HG02973 (cell line): ENCODE results near the gene ITPKB.

Experiments
- ATAC-seq: cut with Tn5 transposase; IDR thresholded peaks from one replicate; pipeline ENCODE4 v1.9.1; 2021; ENCODE audit warnings: moderate library complexity; ENCODE audit not compliant: unreplicated experiment

ITPKB gene

DNA sequence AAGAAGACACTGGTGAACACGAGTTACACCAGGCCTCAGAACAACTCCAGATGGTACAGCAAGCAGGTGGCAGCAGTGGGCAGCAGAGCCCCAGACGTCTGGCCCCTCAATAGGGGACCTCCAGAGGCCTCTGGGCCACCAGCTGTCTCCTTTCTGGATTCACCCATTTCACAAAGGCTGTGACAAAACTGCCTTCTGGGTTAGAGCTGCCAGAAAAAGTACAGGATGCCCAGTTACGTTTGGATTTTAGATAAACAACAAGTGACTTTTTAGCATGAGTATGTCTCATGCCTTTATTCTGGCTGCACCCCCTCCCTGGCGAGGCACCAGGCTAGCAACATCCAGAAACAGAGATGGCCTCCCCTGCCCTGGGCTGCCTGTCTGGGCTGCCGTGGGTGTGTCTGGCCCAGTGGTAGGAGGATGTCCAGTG is 30.1 kb downstream of the ITPKB start:
- ATAC-seq: no peak

DNA sequence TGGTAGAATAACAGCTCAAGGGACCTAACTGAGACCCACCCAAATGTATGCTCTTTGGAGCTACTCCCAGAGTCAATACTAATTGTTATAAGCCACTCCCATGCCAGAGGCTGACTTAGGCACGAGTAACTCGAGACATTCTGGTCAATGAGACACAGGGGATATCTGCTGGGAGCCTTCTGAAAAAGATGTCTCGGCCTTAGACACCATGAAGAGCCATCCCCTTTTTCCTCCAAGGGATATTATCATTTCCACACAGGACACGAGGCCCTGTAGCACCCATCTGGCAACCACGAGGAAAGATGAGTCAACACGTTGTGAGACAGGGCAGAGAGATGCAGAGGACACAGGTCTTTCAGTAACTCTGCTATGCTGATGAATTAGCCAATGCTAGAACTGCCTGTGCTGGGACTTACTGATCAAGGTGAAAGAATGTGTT is 30.7 kb downstream of the ITPKB start:
- no peak for ATAC-seq

- no peak for ATAC-seq
These were observed 32.4 kb downstream of the ITPKB start for GRCh38 chr1:226706684-226707083.

- ATAC-seq: no peak
These were observed 34.7 kb downstream of the ITPKB start for GRCh38 chr1:226704169-226704937.

- ATAC-seq: peak; percentile 79
These were observed 35.9 kb downstream of the ITPKB start for GRCh38 chr1:226702957-226703831.

GRCh38 chr1:226702318-226702956 is 36.6 kb downstream of the ITPKB start:
- ATAC-seq: no peak

GRCh38 chr1:226700861-226701260 is 38.2 kb downstream of the ITPKB start:
- ATAC-seq: no peak

DNA sequence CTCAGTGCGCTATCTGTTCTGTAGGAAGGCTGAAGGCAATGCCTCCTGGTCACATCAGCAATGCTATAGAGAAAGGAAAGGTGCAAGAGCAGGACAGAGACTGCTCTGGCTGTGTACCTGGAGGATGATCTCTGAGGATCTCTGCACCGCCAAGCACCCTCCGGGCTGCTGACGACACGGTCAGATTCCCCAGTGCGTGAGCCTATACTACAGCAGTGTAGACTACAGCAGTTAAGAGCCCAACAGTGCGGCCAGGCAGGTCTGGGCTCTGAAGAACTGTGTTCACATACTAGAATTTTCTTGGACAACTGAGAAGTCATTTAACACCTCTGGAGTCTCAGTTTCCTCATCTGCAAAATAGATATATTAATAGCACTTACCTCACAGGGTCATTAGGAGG is 39.9 kb downstream of the ITPKB start:
- ATAC-seq: no peak

DNA sequence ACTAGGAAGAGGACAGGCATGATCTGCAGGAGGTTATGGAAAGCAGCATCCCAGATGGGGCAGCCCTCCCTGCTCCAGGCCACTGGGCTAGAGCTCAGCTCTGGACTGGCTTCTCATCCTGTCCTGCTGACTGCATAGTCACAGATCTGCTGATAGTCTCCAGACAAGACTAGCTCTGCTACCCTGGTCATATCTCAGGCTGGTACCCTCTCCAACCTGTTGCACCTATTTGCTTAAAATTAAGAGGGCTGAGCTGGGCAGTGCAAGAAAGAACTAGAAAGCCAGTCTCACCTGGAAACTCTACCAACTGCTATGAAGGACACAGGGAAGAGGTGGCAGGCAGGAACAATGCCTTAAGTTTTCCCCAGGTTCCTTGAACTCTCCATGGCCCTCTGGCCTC is 40.4 kb downstream of the ITPKB start:
- no peak for ATAC-seq

- no peak for ATAC-seq
These were observed 41.0 kb downstream of the ITPKB start for GRCh38 chr1:226697929-226698544.

DNA sequence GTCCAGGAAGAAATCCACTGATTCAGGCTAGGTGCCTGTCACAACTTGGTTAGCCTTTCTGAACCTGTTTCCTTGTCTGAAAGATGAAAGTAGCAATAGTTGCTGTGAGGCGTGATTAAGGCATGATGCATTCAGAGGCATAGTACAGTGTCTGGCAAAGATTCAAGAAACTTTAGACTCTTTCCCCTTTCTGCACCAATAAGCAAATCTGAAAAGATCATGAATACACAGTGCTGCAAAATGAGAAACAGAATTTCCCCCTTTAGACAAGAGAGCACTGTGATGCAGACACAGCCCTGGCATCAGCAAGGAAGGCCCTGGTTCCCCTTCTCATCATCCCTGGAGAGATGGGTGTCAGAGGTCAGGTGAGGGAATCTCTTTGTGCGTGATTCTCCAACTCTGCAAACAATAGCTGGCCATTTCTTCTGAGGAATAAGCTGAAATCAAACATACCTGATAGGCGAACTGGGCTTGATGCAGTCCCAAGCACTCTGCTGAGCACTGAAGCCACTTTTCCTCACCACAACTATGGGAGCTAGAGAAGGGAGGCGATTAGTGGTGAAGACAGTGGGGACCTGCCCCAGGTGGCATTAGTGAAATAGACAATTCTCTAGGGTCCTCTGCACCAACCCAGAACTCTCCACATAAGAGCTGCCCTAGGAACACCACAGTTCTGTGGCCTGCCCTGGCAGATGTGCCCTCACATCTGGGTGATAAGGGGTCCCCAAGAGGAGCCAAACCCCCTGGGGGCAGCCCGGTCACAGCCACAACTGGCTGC is 41.7 kb downstream of the ITPKB start:
- no peak for ATAC-seq

DNA sequence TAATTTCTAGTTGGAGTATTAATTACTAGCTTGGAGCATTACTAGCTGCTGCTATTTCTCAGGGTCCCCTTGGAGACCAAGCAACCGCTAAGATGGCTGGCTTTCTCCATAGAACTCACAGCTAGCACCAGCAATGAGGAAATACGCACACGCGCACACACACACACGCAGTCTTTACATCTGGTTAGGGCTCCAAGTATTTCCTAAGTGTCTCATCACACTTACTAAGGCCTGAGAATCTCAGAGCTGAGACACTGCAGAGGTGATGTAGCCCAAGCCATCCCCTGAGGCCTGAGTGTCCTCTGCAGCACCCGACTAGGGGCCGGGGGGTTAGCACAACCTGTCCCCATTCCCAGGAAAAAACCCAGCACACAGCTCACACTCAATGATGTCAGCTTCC is 42.5 kb downstream of the ITPKB start:
- no peak for ATAC-seq

- ATAC-seq: no peak
These were observed 43.7 kb downstream of the ITPKB start for GRCh38 chr1:226695335-226695900.

- ATAC-seq: no peak
These were observed 46.3 kb downstream of the ITPKB start for GRCh38 chr1:226692823-226693222.

GRCh38 chr1:226692051-226692792 is 46.9 kb downstream of the ITPKB start:
- ATAC-seq: no peak

- no peak for ATAC-seq
These were observed 47.8 kb downstream of the ITPKB start for GRCh38 chr1:226691247-226691646.

DNA sequence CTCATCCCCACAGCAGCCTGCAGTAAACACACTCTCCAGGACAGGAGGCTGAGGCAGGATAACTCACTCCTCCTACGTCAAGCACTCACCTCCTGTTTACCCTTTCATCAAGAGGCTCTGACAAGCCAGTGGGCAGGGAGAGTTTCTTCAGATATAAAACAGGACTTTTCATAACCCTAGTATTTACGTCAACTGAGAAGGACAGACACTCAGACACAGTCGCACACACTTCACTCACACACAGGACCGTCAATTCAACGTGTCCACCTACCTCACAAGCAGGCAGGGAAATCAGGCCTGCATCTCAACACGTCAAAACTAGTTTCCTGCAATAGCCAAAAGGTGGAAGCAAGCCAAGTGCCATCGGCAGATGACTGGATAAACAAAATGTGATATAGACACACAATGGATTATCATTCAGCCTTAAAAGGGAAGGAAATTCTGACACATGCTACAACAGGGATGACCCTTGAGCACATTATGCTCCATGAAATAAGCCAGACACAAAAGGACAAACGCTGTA is 48.6 kb downstream of the ITPKB start:
- no peak for ATAC-seq

GRCh38 chr1:226688808-226689207 is 50.3 kb downstream of the ITPKB start:
- no peak for ATAC-seq
